NCI-H510A treated with DMSO at 0.1 percent for 48 hours (cell line): ENCODE results near the gene RAB34.

Source experiments
- DNase-seq: peaks from one replicate; lab custom pipeline; 2025; lab: John Stamatoyannopoulos, UW

Gene RAB34

GRCh38 chr17:28712032-28712704 lies 5.5 kb downstream of the RAB34 start:
- DNase-seq: no peak

- DNase-seq: no peak
These were observed 6.0 kb downstream of the RAB34 start, which contains the start of gene PROCA1 for GRCh38 chr17:28711723-28712031. Gene PROCA1, minus strand, starts transcription at chr17:28711888. Its CDS starts 228 bp downstream, at chr17:28711660.

DNA sequence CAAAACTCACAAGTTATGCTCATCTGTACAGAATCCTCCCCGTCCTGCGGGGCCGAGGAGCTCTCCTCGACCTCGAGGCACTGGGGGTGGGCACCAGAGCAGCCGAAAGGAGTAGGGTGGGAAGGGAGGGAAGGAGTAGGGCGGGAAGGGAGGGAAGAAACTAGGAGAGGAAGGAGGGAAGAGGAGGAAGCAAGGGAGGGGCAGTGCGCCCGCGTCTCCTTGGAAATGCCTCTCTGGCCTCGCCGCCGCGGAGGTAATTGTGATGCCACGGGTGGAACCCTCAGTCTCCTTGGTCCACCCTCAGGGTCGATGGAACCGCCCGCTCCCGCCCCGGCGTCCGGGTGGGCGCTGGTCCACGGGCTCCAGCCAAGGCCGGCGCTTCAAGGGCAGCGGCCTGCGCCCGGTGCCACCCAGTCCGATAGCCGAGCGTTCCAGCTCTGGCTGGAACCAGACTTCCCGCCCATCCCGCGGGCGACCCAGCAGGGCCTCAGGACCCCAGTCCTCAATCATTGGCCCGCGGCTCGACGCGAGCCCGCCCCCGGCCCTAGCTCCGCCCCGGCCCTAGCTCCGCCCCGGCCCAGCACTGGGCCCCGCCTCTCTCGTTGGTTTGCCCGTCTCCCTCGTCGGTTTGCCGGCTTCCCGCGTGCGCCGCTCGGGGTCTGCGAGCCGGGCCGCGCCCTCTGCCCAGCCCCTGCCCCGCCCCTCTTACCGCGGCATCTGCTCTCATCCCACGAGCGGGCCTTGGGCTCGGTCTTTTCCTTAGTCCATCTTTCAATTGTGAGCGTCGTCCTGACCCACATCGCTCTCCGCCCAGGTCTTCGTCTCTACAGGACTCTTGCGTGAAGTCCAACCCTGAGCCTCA lies 6.6 kb downstream of the RAB34 start:
- DNase-seq: peak; percentile 92

DNA sequence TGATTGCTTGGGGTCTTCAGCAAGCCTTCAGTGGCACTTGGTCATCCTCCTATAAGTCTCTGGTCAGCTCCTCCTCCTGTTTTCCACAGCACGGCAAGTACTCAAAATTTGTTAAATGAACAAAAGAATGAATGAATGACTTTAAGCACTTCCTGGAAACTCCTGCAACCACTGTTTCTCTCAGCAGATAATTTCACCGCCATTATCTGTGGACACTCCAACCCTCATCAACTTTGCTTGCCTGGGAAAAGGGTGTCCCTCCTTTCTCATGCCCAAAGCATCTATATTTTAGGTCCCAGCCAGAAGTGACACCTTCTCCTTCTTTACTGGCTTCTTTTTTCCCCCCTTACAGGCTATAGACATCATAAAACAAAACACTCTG lies 10.3 kb downstream of the RAB34 start:
- no peak for DNase-seq

GRCh38 chr17:28706471-28707338 lies 11.0 kb downstream of the RAB34 start:
- DNase-seq: no peak

- no peak for DNase-seq
These were observed 11.8 kb downstream of the RAB34 start for GRCh38 chr17:28705728-28706334.

GRCh38 chr17:28705074-28705659 lies 12.5 kb downstream of the RAB34 start:
- no peak for DNase-seq

DNA sequence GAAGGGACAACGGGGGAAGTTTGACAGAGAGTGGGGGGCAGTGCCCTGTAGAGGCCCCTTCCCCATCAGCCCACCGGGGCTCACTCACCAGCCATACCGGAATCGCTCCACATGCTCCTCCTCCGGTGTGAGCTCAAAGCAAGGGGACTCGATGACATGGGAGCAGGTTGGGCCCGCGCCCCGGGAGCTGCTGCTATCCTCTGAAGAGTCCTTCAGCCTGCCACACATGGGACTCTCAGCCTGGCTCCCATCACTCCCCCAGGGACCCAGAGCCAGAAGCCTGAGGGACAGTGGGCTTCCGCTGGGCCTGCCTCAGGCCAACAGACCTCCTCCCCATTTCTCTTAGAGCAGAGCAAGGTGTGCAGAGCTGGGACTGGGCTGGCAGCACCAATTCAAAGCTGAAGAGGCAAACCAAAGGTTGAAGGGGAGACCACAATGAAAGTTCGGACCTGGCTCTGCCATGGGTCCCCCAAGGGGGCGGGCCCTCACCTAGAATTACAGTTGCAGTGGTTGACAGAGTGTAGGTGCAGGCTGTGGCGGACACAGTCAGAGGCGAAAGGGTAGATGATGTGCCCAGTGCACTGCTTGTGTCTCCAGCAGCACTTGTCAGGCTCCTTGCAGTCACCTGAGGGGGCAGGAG lies 13.3 kb downstream of the RAB34 start:
- DNase-seq: no peak

DNA sequence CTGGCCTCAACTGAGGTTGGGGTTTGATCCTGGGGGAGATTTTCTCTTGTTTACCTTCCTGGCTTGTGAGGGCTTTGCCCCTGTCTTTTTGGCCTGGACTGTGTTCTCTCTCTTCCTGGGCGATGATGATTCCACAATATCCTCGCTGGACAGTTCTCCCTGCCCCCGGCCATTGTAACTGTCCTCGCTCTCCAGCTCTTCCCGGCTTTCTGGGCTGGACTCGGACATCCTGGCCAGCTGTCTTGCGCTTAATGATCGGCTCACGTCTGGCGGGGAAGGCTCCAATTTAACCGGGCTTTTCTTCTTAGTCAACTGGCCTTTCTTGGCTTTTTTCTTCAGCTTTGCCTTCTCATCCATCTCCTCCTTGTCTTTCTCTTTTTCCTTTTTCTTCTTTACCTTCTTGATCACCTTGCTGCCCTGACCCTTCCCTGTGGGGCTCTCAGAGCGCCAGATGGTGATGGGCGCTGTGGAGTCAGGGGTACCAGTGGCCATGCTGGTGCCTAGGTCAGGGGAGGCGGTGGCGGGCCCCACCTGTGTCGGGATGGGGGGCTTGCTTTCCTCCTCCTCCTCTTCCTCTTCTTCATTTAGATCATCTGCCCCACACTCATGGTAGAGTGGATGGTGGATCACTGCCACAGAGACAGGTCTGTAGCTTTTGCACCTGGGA lies 14.0 kb downstream of the RAB34 start:
- no peak for DNase-seq

- DNase-seq: no peak
These were observed 14.9 kb downstream of the RAB34 start for GRCh38 chr17:28702752-28703150.

DNA sequence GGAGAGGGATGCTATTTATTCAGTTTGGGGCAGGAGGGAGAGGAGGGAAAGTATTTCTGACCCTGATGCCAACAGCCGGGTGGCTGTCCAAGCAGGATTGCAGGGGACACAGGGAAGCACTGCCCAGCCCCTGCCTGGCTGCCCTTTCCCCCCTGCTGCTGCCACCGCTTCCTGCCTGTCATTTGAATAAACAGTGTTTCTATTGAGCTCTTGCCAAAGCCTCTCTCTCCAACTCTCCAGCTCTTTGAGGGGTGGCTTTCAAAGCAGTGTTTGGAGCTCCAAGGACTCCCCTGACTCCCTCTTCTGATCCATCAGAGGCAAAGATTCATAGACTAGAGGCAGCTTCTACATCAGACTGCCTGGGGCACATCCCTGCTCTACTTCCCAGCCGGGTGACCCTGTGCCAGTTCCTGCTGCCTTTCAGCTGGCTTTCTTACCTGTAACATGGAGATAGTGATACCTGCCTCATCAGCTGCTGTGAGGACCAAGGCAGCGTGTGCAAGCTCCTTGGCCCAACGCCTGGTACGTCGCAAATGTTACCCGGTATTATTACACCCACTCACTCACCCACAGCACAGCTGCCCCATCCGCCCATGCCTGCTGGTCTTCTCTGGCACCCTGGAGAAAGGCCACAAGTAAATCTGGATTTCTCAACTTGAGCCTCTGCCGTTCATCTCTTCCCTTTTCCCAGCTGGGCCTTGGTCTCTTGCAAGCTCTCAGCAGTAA lies 15.5 kb downstream of the RAB34 start:
- DNase-seq: no peak

GRCh38 chr17:28700830-28701492 lies 16.7 kb downstream of the RAB34 start:
- peak; percentile 76 for DNase-seq

GRCh38 chr17:28700278-28700677 lies 17.4 kb downstream of the RAB34 start:
- no peak for DNase-seq

DNA sequence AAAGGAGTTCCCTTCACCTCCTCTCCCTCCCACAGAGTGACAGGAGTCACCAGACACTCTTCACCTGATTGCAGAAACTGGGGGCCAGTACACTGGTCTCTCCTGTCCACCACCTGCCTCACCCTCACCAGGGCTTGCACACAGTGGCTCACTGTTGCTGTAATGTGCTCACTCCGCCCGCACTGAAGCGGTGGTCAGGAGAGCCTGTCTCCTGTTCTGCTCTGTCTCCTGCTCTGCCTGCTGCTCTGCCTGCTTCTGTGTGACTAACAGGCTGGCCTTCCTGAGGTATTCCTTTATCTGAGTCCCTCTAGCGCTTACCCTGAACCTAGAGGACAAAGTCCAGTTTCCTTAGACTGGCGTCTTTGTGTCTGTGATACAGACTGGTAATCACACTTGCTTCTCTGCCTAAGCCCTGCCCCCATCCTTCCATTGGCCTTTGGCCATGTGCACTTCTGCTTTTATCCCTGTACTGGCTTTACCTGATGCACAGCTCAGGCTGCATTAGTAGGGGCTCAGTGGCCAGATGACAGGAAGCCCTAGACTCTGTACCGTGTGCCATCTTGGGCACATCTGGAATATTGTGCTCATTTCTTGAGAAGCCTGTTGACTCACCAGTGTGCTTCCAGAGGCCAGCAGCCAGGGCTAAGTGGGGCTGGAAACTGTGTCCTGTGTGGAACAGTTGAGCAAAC lies 19.3 kb downstream of the RAB34 start:
- DNase-seq: no peak

GRCh38 chr17:28693869-28694268 lies 23.8 kb downstream of the RAB34 start:
- DNase-seq: no peak

DNA sequence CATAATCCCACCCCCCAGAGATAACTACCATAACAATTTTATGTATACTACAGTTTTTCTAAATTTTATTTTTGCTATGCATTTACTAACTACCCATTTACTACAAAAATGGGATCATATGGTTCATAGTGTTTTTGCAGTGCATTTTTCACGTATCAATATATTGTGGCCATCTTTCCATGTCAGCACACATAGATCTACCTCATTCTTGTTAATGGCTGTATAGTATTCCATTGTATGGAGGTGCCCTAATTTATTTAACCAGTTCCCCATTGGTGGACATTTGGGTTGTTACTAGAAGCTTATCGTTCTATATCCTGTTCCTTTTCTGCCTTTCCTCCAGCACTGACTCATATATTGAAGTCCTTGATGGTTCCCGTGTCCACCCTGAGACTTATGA lies 28.7 kb downstream of the RAB34 start:
- DNase-seq: no peak

GRCh38 chr17:28688481-28688880 lies 29.2 kb downstream of the RAB34 start:
- no peak for DNase-seq

GRCh38 chr17:28686296-28686695 lies 31.4 kb downstream of the RAB34 start:
- no peak for DNase-seq

DNA sequence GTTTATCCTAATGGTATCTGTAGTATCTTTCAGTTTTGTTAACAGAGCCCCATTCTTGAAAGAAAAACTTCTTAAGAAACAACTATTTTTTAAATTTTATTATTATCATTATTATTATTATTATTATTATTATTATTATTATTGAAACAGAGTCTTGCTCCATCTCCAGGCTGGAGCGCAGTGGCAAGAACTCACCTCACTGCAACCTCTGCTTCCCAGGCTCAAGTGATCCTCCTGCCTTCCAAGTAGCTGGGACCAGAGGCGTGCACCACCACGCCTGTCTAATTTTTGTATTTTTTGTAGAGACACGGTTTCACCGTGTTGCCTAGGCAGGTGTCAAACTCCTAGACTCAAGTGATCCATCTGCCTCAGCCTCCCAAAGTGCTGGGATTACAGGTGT lies 32.3 kb downstream of the RAB34 start:
- no peak for DNase-seq
